ENCODE measurements around the gene CFDP1.
"Not testable (repeated sequence)": the region's sequence is repeated elsewhere in the genome, so short reads cannot be mapped to it uniquely, and the experiment has no call there.

CFDP1 gene

GRCh38 chr16:75458029-75458428 is 24.7 kb upstream of the CFDP1 start:
- DNase-seq, result no peak

- DNase-seq, result no peak
Observed at GRCh38 chr16:75457485-75458021, 24.2 kb upstream of the CFDP1 start.

- no peak for DNase-seq
Observed at GRCh38 chr16:75456971-75457370, 23.7 kb upstream of the CFDP1 start.

- not testable (repeated sequence) for DNase-seq
Observed at GRCh38 chr16:75456486-75456885, 23.2 kb upstream of the CFDP1 start.

- DNase-seq, result no peak
Observed at GRCh38 chr16:75455677-75456076, 22.4 kb upstream of the CFDP1 start.

GRCh38 chr16:75452464-75453190 is 19.3 kb upstream of the CFDP1 start:
- no peak for DNase-seq

GRCh38 chr16:75446416-75446815 is 13.1 kb upstream of the CFDP1 start:
- DNase-seq, result no peak

GRCh38 chr16:75445298-75445697 is 12.0 kb upstream of the CFDP1 start:
- DNase-seq, result no peak

- no peak for DNase-seq
Observed at GRCh38 chr16:75443298-75443697, 10.0 kb upstream of the CFDP1 start.

- DNase-seq, result peak; percentile 69 to 86
Observed at GRCh38 chr16:75433732-75434413, 570 bp upstream of the CFDP1 start.

- no peak for DNase-seq
Observed at GRCh38 chr16:75429621-75430403, 3.5 kb downstream of the CFDP1 start.

GRCh38 chr16:75426524-75426923 is 6.8 kb downstream of the CFDP1 start:
- DNase-seq, result not testable (repeated sequence)

GRCh38 chr16:75424105-75424762 is 9.1 kb downstream of the CFDP1 start:
- DNase-seq, result not testable (repeated sequence)

- DNase-seq, result no peak
Observed at GRCh38 chr16:75423723-75424104, 9.6 kb downstream of the CFDP1 start.

- no peak for DNase-seq
Observed at GRCh38 chr16:75421820-75422126, 11.5 kb downstream of the CFDP1 start.

GRCh38 chr16:75420987-75421819 is 12.1 kb downstream of the CFDP1 start:
- DNase-seq, result no peak

- no peak for DNase-seq
Observed at GRCh38 chr16:75416904-75417565, 16.3 kb downstream of the CFDP1 start.

- DNase-seq, result no peak
Observed at GRCh38 chr16:75415169-75415905, 18.0 kb downstream of the CFDP1 start.

GRCh38 chr16:75413951-75414350 is 19.4 kb downstream of the CFDP1 start:
- no peak for DNase-seq

- DNase-seq, result no peak
Observed at GRCh38 chr16:75406943-75407342, 26.4 kb downstream of the CFDP1 start.
